HG02588 (cell line): Measurements from ENCODE around the gene FAR1.

Experiments used
- ATAC-seq: cut with Tn5 transposase; IDR thresholded peaks from one replicate; pipeline ENCODE4 v1.9.1; 2021; ENCODE audit warnings: mild to moderate bottlenecking, moderate library complexity; ENCODE audit not compliant: unreplicated experiment

FAR1 gene

DNA sequence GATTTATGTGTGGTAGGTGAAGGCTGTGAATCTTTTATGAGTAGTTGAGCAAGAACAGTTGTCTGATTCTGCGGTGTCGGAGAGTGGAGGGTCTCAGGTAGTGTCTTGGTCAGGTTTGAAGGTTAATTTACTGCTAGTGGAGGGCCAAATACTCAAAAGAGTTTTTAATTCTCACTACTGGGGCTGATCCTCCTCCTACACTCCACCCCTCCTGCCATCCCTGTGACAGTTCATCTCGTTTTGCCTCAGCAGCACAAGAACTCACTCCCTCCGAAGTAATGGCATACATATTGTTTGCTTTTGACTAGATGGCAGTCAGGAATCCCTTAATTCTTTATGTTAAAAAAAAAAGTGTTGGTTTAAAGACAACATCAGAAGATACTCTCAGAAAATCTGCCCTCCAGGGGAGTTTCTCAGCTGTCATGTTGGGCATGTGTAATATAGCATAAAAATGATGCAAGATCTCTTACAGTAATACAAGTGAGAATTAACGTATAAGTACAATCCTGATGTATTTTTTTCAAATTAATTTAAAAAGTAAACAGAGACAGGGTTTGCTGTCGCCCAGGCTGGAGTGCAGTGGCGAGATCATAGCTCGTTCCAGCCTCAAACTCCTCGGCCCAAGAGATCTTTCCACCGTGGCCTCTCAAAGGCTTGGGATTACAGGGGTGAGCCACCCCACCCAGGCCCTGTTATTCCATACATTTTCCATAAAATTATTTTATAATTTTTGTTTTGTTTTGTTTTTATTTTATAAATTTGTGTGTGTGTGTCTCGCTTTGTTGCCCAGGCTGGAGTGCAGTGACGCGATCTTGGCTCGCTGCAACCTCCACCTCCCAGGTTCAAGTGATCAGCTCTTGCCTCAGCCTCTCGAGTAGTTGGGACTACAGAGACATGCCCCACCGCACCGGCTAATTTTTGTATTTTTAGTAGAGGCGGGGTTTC lies 1.3 kb downstream of the FAR1 start:
- ATAC-seq = no peak

DNA sequence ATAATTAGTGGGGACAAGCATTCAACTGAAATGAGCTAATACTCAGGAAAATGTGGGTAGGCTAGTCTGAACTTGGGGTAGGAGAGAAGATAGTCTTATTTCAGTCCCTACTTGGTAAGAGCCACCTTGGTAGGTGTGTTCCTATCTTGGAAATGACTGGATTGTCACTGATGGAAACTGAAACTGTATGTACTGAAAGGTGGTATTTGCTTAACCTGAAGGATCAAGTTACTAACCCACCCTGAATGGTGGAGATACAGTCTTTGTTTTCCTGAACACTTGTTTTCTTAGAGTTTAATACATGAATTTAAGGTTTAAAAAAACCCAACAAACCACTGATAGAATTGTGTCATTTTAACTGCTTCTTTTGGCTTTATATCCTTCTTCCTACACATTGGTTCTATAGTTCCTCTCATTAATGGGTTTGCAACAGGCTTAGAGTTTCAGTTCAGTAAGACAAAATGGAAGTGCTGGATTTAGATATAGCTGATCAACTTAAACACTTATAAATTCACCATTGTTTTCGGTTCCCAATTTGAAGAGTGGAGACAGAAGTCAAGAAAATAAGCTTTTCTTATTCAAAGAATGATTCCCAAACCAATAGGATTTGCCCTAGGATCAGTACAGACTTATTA lies 4.2 kb downstream of the FAR1 start:
- ATAC-seq = no peak

DNA sequence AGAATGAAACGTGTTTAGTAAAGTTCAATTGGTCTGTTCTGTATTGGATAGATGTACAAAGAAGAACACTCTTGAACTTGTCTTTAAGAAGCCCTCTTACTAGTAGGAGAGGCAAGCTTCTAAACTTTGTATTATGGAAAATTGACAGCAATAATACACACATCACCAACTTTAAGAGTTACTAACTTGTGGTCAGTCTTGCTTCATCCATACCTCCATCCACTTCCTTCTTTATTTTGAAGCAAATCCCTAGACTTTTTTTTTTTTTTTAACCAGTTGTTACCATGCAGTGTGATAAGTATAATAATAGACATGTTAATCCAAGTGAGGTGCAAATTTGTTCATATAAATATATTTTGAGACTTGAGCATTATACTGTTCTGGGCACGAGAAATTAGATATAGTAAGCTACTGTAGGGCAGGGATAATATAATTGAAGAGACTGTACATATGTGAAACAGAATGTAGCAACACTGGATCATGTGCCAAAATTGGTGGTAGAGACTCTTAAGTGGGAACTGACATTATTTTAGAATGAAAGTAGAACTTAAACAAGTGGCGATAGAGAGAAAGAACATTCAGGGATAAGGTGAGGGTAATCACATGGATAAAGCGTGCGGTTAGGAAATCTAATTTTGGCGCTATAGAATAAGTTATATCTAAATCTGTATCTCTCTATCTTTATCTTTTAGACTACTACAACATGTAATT lies 6.5 kb downstream of the FAR1 start:
- ATAC-seq = no peak

DNA sequence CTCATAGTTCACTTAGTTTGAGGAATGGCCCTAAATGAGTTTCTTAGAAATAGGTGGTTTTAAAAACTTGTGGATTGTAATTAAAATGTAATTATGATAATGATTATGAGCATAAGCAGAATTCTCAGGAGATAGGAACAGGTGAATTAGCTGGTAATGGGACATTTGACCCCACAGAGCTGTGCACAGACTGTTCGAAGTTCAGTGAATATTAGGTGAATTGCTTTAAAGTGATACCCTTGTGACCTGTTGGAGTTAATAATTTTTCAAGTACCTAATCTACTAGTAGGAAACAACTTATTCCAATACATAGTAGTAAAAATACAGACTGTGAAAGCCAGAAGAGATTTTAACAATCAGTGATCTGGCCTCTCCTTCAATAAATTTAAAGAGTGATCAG lies 8.1 kb downstream of the FAR1 start:
- ATAC-seq = no peak

DNA sequence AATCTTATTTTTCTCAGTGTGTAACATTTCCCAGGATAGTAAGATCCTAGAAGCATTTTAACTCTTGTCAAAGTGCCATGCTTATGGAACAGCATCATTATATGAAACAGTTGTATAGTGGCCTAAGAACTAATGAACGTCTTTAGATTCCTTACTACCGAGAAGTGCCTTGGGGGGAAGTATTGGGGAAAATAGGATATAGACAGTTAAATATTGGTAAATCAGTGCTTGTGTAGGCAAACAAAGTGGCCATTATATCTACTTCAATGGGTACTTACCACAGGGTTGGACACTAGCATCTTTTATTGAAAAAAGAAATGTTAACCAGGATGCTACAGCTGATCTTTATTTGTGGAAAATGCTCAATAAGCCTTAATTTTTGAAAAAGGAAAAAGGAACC lies 11.3 kb downstream of the FAR1 start:
- ATAC-seq = no peak

DNA sequence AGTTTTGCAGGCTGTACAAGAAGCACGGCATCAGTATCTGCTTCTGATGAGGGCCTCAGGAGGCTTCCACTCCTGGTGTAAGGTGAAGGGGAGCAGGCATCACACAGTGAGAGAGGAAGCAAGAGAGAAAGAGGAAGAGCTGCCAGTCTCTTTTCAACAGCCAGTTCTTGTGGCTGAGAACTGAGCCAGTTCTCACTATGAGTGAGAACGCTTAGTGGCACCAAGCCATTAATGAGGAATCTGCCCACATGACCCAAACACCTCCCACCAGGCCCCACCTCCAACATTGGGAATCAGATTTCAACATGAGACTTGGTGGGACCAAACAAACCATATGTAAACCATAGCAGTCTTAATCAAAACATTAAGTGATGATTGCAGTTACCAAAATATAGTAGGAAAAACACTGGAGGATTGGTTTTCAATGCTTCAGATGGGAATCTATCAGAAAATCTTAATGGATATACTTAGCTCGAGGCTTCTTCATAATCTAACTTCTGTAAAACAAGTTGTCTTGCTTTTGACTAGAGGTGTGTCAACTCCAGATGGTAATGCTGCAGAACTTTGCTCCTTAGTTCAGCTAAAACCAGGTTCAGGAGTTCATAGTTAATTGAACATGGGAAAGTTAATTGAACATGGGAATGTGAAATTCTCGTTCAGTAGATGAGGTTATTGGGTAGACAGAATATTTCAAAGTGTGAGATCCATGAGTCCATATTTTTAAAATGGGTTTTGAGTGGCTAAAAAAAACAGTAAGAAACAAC lies 12.2 kb downstream of the FAR1 start:
- peak; percentile 91 for ATAC-seq

DNA sequence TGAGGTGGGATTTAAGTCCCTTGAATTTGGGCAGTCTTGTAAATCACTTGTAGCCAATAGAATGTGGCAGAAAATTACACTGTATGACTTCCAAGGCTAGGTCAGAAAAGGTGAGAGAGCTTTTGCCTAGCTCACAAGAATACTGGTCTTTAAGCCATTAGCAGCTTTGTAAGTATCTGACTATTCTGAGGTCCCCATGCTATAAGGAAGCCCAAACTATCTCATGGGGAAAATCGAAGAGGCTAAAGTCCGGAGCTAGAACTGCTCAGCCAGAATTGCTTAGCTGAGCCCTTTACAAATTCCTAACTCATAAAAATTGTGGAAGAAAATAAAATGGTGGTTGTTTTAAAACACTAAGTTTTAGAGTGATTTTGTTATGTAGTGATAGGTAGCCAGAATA lies 13.0 kb downstream of the FAR1 start:
- ATAC-seq = no peak

DNA sequence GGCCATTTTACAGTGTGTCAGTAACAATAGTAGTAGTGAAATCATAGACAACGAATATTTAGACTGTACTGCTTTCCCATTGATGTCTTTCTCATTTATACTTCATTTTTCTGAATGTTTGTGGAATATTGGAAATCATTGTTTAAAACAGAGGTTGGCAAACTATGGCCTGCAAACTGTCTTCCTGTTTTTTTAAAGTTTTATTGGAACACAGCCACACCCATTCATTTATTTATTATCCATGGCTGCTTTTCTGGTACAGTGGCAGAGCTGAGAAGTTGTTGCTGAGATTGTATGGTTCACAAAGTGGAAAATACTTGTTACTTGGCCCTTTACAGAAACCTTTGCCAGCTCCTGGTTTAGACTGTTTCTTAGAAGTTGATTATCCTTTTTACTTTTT lies 13.7 kb downstream of the FAR1 start:
- ATAC-seq = no peak

DNA sequence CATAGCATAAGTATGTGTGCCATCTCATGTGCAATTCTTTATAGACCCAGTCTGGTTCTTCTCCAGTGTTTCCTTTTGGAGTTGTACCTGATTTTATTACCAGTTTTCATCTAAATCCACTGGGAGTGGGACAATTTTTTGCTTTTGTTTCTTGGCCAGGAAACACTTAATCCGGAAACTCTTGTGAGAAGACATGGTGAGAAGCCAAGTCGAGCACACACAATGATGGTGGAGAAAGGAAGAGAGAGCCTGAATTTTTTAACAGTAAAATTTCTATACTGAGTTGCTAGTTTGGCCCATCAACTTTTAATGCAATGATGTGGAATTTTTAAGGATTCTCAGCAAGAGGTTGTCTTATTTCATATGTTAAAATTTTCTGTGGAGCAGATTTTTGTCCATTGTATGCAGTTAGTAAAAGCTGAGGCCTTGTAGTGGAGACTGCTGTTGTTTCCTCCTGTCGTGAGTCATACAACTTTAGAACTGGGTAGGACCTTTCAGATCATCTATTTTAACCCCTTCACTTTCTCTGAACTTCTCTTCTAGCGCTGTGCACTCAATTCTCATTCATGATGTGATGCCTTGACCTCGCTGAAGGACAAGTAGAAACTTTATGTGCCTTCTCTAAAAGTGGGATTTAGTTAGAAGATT lies 17.1 kb downstream of the FAR1 start:
- ATAC-seq = no peak

DNA sequence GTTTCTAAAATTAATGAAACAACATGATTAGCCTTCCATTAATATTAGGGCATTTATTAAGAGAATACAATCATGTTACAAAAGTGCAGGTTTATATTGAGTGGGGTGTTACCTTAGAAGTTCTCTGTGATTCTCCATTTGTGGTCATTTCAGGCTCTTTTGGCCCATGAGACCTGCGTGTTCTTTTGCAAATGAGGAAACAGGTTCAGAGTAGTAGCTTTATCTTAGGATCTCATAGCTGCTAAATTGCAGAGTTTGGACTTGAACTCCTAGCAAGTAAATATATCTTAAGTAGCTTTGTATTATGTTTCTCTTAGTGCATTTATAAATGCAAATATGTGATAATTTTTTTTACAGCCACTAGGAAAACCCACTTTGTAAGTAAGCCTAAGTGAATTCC lies 18.3 kb downstream of the FAR1 start:
- ATAC-seq = no peak

DNA sequence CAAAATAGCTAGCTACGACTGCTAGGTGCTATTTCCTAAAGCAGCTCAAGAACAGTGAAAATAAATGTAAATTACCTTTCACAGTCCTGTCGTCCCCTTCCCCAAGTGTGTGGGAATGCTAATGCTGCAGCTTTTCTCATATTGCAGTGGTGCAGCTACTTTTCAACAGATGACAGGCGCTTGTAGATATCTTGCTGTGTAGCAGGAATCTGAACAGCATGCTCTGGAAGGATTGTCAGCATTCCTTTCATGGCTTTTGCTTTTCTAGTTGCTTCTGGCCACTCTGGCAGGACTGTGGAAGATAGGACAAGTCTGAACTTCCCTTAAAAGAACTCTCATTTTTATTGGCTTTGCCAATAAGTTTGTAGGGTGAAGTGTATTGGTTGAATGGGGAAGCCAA lies 18.8 kb downstream of the FAR1 start:
- ATAC-seq = no peak

DNA sequence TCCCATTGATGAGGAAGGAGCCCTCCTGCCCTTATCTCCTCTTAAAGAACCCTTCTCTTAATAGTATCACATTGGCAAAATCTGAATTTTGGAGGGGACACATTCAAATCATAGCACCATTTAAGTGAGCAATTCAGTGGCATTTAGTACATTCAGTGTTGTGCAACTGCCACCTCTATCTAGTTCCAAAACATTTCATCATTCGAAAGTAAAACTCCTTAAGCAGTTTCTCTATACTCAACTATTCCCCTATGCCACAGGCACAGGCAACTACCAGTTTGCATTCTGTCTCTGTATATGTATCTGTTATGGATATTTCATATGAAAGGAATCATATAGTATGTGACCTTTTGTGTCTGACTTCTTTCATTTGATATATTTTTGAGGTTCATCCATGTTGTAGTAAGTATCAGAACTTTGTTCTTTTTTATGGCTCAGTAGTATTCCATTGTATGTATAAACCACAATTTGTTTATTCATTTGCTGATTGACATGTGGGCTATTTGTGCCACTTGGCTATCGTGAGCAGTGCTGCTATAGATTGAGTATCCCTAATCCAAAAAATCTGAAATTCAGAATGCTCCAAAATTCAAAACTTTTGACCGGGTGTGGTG lies 22.9 kb downstream of the FAR1 start:
- ATAC-seq = no peak

DNA sequence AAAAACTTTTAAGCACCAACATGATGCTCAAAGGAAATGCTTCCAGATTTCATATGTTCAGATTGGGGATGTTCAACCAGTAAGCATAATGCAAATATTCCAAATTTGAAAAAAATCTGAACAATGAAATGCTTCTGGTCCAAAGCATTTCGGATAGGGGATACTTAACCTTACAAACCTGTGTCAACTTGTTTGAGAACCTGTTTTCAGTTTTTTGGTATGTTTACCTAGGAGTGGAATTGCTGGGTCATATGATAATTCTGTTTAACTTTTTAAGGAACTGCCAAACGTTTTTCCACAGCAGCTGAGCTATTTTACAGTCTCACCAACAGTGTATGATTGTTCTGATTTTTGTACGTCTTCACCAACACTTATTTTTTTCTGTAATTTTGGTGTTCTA lies 23.7 kb downstream of the FAR1 start:
- no peak for ATAC-seq

DNA sequence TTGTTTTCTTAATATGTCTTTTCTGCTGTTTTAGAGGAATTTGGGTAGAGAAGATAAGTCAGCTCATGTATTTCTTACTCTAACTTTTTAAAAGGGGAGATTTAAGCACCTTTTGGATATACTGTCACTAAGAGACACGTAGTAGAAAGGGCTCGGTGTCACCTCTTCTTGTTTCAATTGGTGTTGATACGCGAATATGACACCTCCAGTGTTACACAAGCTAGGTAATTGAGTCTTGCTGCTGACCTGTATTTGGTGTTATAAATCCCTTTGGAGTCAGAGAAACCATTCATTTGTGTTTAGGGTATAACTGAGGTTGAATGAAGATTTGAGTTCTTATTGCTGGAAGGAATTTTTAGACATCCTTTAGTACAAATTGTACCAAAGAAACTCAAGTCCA lies 25.6 kb downstream of the FAR1 start:
- no peak for ATAC-seq

DNA sequence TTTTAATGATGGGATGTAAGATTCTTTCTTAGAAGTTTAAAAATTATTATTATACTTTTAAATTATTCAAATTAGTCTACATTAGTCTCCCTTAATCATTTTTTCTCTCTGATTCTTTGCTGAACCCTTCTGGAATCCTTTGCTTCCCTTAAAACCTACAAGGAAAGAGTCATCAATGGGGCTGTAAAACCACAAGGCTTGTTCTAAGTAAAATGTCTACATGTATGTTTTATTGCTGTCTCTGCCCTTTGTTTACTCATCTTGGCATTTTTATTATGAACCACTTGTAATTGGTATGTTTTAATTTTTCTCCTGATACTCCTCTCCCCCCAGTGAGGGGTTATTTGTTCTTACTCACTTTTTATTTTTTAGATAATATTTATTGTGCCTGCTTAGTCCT lies 27.4 kb downstream of the FAR1 start:
- ATAC-seq = no peak

DNA sequence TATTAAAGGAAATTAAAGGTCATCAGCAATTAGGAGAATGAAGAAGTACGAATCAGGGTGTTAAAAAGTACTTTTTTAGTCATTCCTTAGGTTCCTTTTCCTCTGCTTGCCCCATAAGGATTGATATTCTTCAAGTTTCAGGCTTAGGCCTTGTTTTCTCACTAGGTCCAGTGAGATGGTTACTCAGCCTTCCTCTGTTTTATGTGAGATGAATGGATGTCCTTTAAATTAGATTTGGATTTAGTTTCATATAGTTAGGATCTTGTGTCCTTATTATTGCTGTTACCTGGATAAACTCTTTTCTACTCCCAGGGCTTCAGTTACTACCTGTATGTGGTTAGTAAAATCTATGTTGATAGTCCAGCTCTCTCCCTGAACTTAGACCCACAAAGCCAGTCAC lies 29.2 kb downstream of the FAR1 start:
- ATAC-seq = no peak

DNA sequence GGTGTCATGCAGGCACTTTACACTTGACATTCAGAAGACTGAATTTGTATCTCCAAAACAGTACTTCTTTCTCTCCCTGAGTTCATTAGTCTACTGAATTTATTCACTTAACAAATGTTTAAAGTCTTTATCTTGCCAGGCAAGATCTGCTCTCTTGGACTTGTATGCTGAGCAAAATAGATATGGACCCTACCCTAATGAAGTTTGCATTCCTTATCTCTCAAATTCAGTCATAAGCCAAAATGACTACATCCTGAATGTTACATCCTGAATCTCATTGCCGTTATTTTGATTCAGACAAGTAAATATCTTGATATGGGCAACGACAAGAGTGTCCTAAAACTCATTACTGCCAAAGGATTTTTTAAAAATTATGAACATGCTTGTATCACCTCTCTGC lies 29.7 kb downstream of the FAR1 start:
- no peak for ATAC-seq

DNA sequence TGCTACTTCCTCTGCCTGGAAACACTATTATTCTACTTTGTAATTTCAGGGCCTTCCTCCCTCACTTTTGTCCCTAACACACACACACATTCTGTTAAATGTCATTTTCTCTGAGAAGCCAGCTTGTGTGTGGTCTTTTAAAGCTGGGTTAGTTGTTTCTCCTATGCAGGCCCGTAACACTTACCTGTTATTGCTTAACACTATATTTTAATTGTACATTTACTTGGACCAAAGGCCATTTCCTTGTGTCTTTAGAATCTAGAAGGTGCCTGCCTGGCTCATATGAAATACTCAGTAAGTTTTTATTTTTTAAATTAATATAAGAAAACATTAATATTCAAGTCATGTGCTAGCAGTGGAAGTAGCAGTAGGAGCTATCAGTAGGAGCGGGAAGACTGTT lies 30.6 kb downstream of the FAR1 start:
- ATAC-seq = no peak

DNA sequence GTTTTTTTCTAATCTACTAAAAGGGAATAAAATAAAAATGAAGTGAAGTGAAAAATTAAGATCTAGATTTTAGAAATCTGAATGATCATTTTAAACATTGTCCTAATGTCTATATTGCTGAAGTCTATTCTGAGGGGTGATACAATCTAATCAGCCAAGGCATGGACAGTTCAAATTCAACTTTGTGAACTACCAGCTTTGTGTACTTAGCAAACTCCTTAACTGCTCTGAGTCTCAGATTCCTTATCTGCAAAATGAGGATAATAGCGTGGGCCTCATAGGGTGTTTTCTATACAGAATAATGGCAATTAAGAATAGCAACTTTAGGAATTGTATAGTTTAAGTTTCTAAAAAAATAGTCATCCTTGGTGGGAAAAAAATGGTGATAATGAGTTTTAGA lies 31.4 kb downstream of the FAR1 start:
- ATAC-seq = no peak

DNA sequence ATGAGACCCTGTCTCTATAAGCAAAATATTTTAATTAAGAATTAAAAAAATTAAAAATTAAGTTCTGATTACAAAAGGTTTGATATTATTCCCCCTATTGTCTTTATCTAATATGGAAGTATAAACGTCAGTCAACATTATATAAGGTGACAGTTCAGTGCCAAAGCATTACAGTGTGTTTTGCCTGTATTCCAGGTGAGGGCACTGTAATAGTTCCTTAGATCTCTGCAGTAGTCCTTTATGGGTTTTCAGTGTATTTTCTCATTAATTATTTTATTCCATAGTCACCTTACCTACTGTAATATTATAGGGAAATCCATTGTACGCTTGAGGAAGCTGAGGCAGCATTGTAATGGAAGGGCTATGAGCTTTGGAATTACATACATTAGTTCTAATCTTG lies 33.0 kb downstream of the FAR1 start:
- no peak for ATAC-seq
